K562 (cell line): ENCODE data around the gene SELENOO. TPM values are rescaled to one million over a fixed set of nuclear protein-coding genes. Genes with fewer than 3 reads are reported as not detected.

Experiments used
- ATAC-seq: fragments of 200-7000 bp; cut with Tn5 transposase; 3 replicates; pipeline ENCODE4 v1.9.1; 2020; ENCODE audit warnings: moderate library complexity
- BruUV-seq: library from RNA; stranded (reverse); fragments of 400-500 nt; replicated peaks from 2 replicates; lab custom pipeline; 2021; lab: Mats Ljungman, UMichigan
- CTCF ChIA-PET: fragments of 300-600 bp; formaldehyde crosslinking; extraction: SDS; loops from one replicate; lab custom pipeline; 2021; ENCODE audit warnings: low intra/inter-chr PET ratio; lab: Yijun Ruan, JAX
- POLR2A ChIA-PET: fragments of 300-600, 350-650 bp; sonication (Branson Sonifier 250); formaldehyde crosslinking; extraction: SDS; loops from one replicate; lab custom pipeline; 2021; ENCODE audit warnings: antibody characterized with exemption, inconsistent platforms; lab: Yijun Ruan, JAX
- DNase-seq, 4 experiments: peaks; one replicate each; pipeline versions ENCODE4 v3.0.0 to v3.0.0-alpha.2; 2011 to 2018; ENCODE audit warnings: low spot score in 3 of 4, mixed read lengths in 3 of 4; ENCODE audit errors: extremely low read depth in 1 of 4
- FAIRE-seq: peaks from 2 replicates; lab custom pipeline; 2011; peaks lifted over from hg19 to GRCh38; lab: Jason Lieb, UNC
- H2AFZ ChIP-seq: 2 replicates; pipeline ENCODE4 v1.6.0; 2011; ENCODE audit warnings: low read depth, low read length, control low read depth, inconsistent platforms
- H3K27ac ChIP-seq: fragments of 200-600 bp; 3 replicates; pipeline ENCODE4 v1.8.0; 2011; ENCODE audit warnings: low read depth, mild to moderate bottlenecking, control low read depth, inconsistent platforms, low read length, moderate library complexity, mixed read lengths; ENCODE audit errors: extremely low read depth
- H3K27me3 ChIP-seq, 2 experiments: fragments of 300-600 bp in 1 of 2; 2 replicates in 1 of 2; 3 replicates in 1 of 2; pipeline versions ENCODE4 v1.6.0 to v1.8.0; 2011; ENCODE audit warnings: inconsistent platforms in 2 of 2, low read length in 2 of 2, mild to moderate bottlenecking in 1 of 2, mixed read lengths in 1 of 2, moderate library complexity in 1 of 2; ENCODE audit not compliant: control insufficient read depth in 2 of 2, insufficient read depth in 2 of 2
- H3K36me3 ChIP-seq: fragments of 300-600 bp; 3 replicates; pipeline ENCODE4 v1.8.0; 2011; ENCODE audit warnings: mild to moderate bottlenecking, low read length, inconsistent platforms; ENCODE audit not compliant: control insufficient read depth, insufficient read depth
- H3K4me1 ChIP-seq, 2 experiments: fragments of 200-600 bp in 1 of 2; replicated peaks in 1 of 2; 2 replicates in 1 of 2; 3 replicates in 1 of 2; pipeline versions ENCODE4 v1.5.1 to v1.8.0; 2011; ENCODE audit warnings: inconsistent platforms in 2 of 2, low read length in 2 of 2, mild to moderate bottlenecking in 1 of 2, mixed read lengths in 1 of 2, moderate library complexity in 1 of 2; ENCODE audit not compliant: control insufficient read depth in 2 of 2, insufficient read depth in 2 of 2
- H3K4me2 ChIP-seq: 2 replicates; pipeline ENCODE4 v1.6.1; 2011; ENCODE audit warnings: low read length, control low read depth, inconsistent platforms, mixed read lengths; ENCODE audit not compliant: insufficient read depth
- H3K4me3 ChIP-seq: fragments of 200-600 bp; sonication (generic), shearing (Covaris generic); 2 replicates; pipeline ENCODE4 v1.5.1; 2016; ENCODE audit warnings: control low read depth, inconsistent platforms
- H3K79me2 ChIP-seq: fragments of 200-600 bp; 3 replicates; pipeline ENCODE4 v1.8.0; 2011; ENCODE audit warnings: low read length, inconsistent platforms; ENCODE audit not compliant: control insufficient read depth, insufficient read depth
- H3K9ac ChIP-seq, 2 experiments: 2 replicates each; pipeline versions ENCODE4 v1.6.0 to v1.6.1; 2011; ENCODE audit warnings: low read depth in 2 of 2, low read length in 2 of 2, control low read depth in 1 of 2, inconsistent platforms in 1 of 2, mild to moderate bottlenecking in 1 of 2, mixed read lengths in 1 of 2; ENCODE audit not compliant: insufficient read depth in 1 of 2
- H3K9me1 ChIP-seq: one replicate; pipeline ENCODE4 v1.6.0; 2011; ENCODE audit warnings: inconsistent platforms, mild to moderate bottlenecking, low read length, moderate library complexity; ENCODE audit not compliant: control insufficient read depth, insufficient read depth
- H3K9me3 ChIP-seq: replicated peaks from 2 replicates; pipeline ENCODE4 v1.5.1; 2011; ENCODE audit warnings: low read depth, low read length, inconsistent platforms; ENCODE audit not compliant: control insufficient read depth, insufficient read depth
- H4K20me1 ChIP-seq: replicated peaks from 2 replicates; pipeline ENCODE4 v1.6.1; 2011; ENCODE audit warnings: low read length, inconsistent platforms, mixed read lengths; ENCODE audit not compliant: control insufficient read depth, insufficient read depth
- ARID4B ChIP-seq: sonication (generic); formaldehyde crosslinking; IDR thresholded peaks from 2 replicates; pipeline ENCODE4 v1.8.0; 2022; ENCODE audit warnings: mild to moderate bottlenecking, missing genetic modification reagents
- CHAMP1 ChIP-seq: fragments of 450-650 bp; IDR thresholded peaks from 2 replicates; pipeline ENCODE4 v1.6.1; 2016; ENCODE audit warnings: mild to moderate bottlenecking
- E4F1 ChIP-seq: fragments of 250-450 bp; sonication (Bioruptor Pico); IDR thresholded peaks from 2 replicates; pipeline ENCODE4 v1.5.0; 2021; ENCODE audit warnings: mild to moderate bottlenecking, borderline replicate concordance
- HOMEZ ChIP-seq: fragments of 250-450 bp; sonication (Bioruptor Pico); IDR thresholded peaks from 2 replicates; pipeline ENCODE4 v1.4.0; 2020; ENCODE audit warnings: mild to moderate bottlenecking, moderate library complexity
- KLF6 ChIP-seq: fragments of 250-450 bp; sonication (Bioruptor Pico); IDR thresholded peaks from 2 replicates; pipeline ENCODE4 v1.4.0; 2020; ENCODE audit warnings: mild to moderate bottlenecking, moderate library complexity, borderline replicate concordance
- THAP7 ChIP-seq: fragments of 250-450 bp; sonication (Bioruptor Pico); IDR thresholded peaks from 2 replicates; pipeline ENCODE4 v1.5.0; 2021
- ZNF583 ChIP-seq: fragments of 250-450 bp; sonication (Bioruptor Pico); IDR thresholded peaks from 2 replicates; pipeline ENCODE4 v1.4.0; 2020
- WGBS: fragments of 100-300 bp; shearing (Covaris generic); methylation state at CpG from one replicate; pipeline ENCODE4 v1.1.6; 2016; ENCODE audit warnings: low coverage, mixed read lengths; ENCODE audit not compliant: insufficient coverage; ENCODE audit errors: missing lambda C conversion rate; 5-methylcytosine and 5-hydroxymethylcytosine counted together
- in situ Hi-C: fragments of 300-500 bp; cut with MboI; formaldehyde crosslinking; loops from 4 replicates; pipeline ENCODE4 v1.15.0; 2018; ENCODE audit warnings: inconsistent platforms, mixed read lengths
- intact Hi-C: fragments of 100-400 bp; cut with micrococcal nuclease; formaldehyde crosslinking; loops from 2 replicates; pipeline ENCODE4 v1.14.2; 2022
- polyA plus RNA-seq, 8 experiments: library from polyadenylated mRNA; depleted of rRNA in 4 of 8; stranded (reverse) in 5 of 8; unstranded in 3 of 8; fragments of >200 nt; fragmentation: Nextera tagmentation in 2 of 8; fragmentation: Illumina TruSeq in 1 of 8; extraction: Ambion mirVana in 2 of 8; extraction: Trizol in 1 of 8; gene quantifications; 2 replicates each; pipeline versions ENCODE4 v1.2.1 to v1.2.3, GENCODE V29; 2011 to 2014; ENCODE audit warnings: inconsistent platforms in 1 of 8, missing spikeins in 1 of 8
- total RNA-seq, 7 experiments: library from RNA; depleted of rRNA in 6 of 7; stranded (reverse); fragments of >200 nt in 6 of 7; fragmentation: Illumina TruSeq in 2 of 7; extraction: Trizol in 2 of 7; gene quantifications; 2 replicates each; pipeline versions ENCODE4 v1.2.1 to v1.2.3, GENCODE V29; 2011 to 2021; ENCODE audit warnings: low replicate concordance in 1 of 7

Gene SELENOO
- total and polyA plus RNA-seq, 9 of the 15 experiments (the other 6 are each of a cell fraction or from before 2014, with no cell fraction given) = 0.37 to 24.9 (median 8.3) TPM

- in situ Hi-C loops (no loop called here), intact Hi-C loops (no loop called here)
- POLR2A ChIA-PET = interaction anchor here (0.6 to 1.4 kb wide), 8 partner anchors 8 to 91 kb away, joined by 3 to 5 read pairs (median 4); no protein-coding TSS in a partner anchor
- peak; percentile 61 for FAIRE-seq
- Histone ChIP-seq H3K4me3 (peak within 1 kb of the TSS; percentile 62), H3K4me2 (peak within 1 kb of the TSS; percentile 83), H4K20me1 (no peaks in the 10 kb centered on the region), H3K9me3 (no peaks in the 10 kb centered on the region), H2AFZ (peak within 1 kb of the TSS; percentile 63; the same call in 1 of the 2 replicates), H3K79me2 (peaks cover 23% of the 10 kb centered on the region), H3K36me3 (peaks cover 60% of the 10 kb centered on the region; the same call in 2 of the 3 replicates), H3K4me1 (peaks cover 9 to 86% of the 10 kb centered on the region in 2 experiments), H3K27me3 (no peaks in the 10 kb centered on the region), H3K27ac (peak within 1 kb of the TSS; percentile 83), H3K9me1 (no peaks in the 10 kb centered on the region), H3K9ac (peak within 1 kb of the TSS; percentile 83 to 98)
- under 1% methylated on average over 41 of the region's 81 CpGs for WGBS
- BruUV-seq = TSS peak; percentile 33
- CTCF ChIA-PET = no interaction called here
- peak; percentile 78 to 88 (median 82) for DNase-seq
- ATAC-seq = peak; percentile 93
- TF ChIP-seq CHAMP1 (no peak), HOMEZ (CRISPR knock-in tag) (no peak), ZNF583 (CRISPR knock-in tag) (no peak), THAP7 (CRISPR knock-in tag) (no peak), ARID4B (CRISPR knock-in tag) (peak; percentile 84; the same call in 1 of the 2 replicates), E4F1 (CRISPR knock-in tag) (no peak), KLF6 (CRISPR knock-in tag) (no peak)
These were observed 50.0 kb downstream of the SELENOO start, which contains the start of gene HDAC10 for GRCh38 chr22:50250555-50251476. HDAC10 (minus strand) TSS chr22:50251265; CDS start chr22:50251032, 233 bp downstream.
